ENCODE measurements around the gene CLN6.

DNA sequence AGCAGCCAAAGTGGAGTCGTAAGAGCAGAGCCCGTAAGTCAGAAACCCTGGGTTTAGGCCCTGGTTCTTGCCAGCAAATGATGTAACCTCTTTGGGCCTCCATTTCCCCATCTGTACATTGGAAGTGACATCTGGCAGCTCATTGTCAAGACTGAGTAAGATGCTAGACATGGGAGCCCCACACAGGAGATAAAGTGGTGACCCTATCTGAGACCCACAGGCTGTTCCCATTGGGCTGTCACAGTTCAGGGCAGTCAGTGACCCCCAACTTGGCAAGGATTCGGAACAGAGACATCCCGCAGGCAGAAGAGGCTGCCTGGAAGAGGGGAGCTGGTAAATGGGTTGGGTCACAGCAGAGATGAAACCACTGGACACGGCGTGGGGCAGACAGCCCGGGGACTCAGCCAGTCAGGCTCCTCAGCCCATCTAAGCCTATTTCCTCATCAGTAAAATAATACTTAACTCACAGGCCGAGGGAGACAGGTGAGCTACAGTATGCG is 1.8 kb downstream of the CLN6 start:
- TF ChIP-seq CTCF (IDR thresholded peaks at IDR 0.05) (no peak), POLR2A (IDR thresholded peaks at IDR 0.05; ENCODE audit: low read depth) (no peak), EP300 (IDR thresholded peaks at IDR 0.05) (no peak)

All from esophagus muscularis mucosa (tissue), 4 donors.